GM18870 (cell line): Measurements from ENCODE around the gene CNGB1.
"Not testable (repeated sequence)": the region's sequence is repeated elsewhere in the genome, so short reads cannot be mapped to it uniquely, and the experiment has no call there.

Experiments used
- ATAC-seq: cut with Tn5 transposase; IDR thresholded peaks from one replicate; pipeline ENCODE4 v1.9.1; 2021; ENCODE audit warnings: moderate library complexity; ENCODE audit not compliant: unreplicated experiment

CNGB1 gene

GRCh38 chr16:57997528-57998265 is 26.8 kb upstream of the CNGB1 start:
- no peak for ATAC-seq

DNA sequence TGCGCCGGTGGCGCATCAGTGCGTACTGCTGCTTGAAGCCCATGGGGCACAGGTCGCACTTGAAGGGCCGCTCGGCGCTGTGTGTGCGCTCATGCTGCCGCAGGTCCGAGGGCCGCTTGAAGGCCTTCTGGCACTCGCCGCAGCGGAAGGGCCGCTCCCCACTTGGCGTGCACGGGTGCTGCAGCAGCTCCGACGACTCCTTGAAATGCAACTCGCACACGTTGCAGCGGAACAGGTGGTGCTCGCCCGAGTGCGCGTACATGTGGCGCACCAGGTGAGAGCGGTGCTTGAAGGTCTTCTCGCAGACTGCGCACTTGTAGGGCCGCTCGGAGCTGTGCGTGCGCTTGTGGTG is 26.2 kb upstream of the CNGB1 start:
- ATAC-seq = no peak

- ATAC-seq = no peak
Measured at GRCh38 chr16:57996406-57997175, 25.7 kb upstream of the CNGB1 start.

- no peak for ATAC-seq
Measured at GRCh38 chr16:57995721-57996405, 24.9 kb upstream of the CNGB1 start.

GRCh38 chr16:57994778-57995177 is 23.9 kb upstream of the CNGB1 start:
- no peak for ATAC-seq

DNA sequence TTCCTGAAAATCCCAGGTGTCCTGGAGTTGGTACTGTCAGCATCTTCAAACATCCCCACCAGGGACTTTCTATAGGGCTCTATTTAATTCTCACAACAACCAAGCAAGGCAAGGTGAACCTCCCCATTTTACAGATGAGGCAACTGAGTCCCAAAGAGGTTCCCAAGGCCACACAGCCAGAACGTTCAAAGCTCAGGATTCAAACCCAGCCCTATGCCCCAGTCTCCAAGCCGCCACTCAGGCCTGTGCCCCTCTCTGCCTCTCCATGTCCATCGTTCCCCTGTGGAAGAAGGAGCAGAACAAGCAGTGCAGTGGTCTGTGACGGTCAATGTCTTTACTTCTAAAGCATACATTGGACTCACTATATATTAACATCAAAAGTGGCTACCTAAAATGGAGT is 23.4 kb upstream of the CNGB1 start:
- no peak for ATAC-seq

DNA sequence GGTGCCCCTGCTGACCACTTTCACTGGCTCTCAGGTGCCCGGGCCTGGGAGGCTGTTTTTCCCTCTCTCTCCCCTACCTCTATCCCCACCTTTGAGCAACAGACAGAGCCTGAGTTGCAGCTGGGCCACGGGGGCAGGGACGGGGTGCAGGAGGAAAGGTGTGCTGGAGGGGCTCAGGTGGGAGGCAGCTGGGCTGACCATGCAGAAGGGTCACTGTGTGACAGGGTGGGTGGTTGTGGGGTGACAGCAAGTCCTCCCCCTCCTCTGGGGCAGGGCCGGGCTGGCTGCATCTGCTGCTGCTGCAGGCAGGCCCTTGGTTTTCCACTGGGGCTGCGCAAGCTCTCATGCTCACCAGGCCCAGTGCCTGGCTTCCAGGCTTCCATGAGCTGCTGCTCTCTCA is 23.0 kb upstream of the CNGB1 start:
- ATAC-seq = no peak

DNA sequence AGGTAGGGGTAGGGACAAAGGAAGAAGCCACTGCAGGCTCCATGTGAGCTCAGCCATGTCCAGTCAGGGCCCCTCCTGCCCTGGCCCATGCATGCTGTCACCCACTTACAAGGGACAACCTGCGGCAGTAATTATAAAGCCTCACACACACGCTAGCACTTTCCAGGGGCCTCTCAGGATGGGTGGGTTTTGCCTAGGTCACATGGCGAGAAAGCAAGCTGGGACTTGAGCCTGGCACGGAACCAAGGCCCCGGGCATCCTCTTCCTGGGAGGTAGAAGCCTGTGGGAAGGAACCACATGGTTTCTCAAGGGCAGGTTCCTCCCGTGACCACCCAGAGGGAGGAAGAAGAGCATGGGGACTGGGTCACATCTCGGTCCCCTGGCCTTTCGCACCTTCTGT is 22.5 kb upstream of the CNGB1 start:
- ATAC-seq = no peak

DNA sequence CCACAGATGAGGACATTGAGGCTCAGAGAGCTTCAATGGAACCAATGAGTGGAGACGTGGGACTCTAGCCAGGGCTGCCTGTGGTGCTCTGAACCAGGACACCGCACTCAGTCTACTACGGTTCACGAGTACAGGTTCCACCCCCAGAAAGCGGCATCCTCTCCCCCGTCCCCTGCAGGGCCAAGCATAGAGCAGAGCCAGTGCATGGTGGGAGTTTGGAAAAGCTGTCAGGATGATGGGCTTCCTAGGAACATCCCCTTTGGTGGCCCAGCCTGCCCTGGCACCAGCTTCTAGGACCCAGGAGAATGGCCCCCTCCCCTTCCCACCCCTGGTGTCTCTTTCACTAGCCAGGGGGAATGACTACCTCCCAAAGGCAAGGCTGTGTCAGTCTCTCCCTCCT is 21.2 kb upstream of the CNGB1 start:
- ATAC-seq = no peak

DNA sequence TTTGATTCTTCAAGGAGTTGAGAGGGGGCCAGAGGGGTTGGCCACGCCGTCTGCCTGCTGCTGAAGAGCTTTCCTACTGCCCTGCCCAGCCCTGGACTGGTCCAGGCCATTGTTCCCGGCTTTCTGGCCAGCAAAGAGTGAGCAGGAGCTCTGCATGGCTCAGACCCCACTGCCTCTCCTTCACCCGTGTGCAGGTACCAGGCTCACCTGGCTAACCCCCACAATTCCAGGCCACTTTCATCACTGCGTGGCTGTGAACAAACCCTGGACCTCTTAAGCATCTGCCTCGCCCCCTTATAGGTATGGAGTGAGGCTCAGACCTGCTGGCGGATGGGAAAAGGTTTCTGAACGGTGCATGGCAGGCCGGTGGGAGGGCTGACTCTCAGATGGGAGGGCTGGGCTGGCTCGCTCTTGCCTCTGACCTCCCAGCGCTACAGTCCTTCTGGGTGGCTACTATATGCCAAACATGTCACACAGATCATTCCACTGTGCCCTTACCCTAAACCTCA is 20.7 kb upstream of the CNGB1 start:
- ATAC-seq = no peak

- no peak for ATAC-seq
Measured at GRCh38 chr16:57988929-57989328, 18.0 kb upstream of the CNGB1 start.

- ATAC-seq = no peak
Measured at GRCh38 chr16:57987441-57988177, 16.7 kb upstream of the CNGB1 start.

- no peak for ATAC-seq
Measured at GRCh38 chr16:57986196-57986595, 15.3 kb upstream of the CNGB1 start.

- no peak for ATAC-seq
Measured at GRCh38 chr16:57985204-57986181, 14.6 kb upstream of the CNGB1 start.

- ATAC-seq = no peak
Measured at GRCh38 chr16:57984443-57985203, 13.7 kb upstream of the CNGB1 start.

- ATAC-seq = no peak
Measured at GRCh38 chr16:57982385-57982784, 11.5 kb upstream of the CNGB1 start.

DNA sequence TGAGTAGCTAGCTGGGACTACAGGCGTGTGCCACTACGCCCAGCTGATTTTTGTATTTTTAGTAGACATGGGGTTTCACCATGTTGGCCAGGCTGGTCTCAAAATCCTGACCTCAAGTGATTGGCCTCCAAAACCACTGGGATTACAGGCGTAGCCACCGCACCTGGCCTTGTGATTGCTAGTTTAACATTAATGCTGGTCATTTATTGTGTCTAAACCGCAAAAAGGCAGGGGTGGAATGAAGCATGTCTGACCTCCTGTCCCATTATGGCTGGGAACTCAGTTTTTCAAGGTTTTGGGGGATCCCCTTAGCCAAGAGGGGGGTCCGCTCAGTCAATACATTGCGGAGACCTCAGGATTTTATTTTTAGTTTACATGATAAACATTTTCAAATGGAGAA is 10.7 kb upstream of the CNGB1 start:
- no peak for ATAC-seq

DNA sequence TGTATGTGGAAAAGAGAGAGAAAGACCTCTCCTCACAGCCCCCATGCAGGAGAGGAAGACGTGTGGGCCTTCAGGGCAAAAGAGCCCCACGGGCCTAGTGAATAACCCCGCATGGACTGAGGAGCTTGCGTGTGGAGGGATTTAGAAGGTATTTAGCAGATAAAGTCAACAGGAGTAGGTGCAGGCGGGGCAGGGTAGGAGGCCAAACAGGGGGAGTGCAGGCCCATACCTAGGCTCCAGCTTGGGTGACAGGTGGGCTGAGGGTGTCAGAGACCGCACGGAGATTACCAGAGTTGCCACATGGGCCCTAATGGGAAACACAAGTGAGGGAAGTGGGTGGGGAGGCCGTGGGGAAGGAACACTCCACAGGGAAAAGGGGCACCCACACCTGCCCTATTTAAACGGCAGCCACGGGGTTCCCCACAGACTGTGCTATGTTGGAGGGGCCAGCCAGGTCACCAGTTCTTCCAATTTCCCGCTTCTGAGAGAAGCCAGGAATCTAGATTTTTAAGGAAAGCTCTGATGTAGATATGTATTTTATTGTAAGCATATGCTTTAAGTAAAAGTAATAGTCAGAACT is 8.2 kb upstream of the CNGB1 start:
- no peak for ATAC-seq

- ATAC-seq = not testable (repeated sequence)
Measured at GRCh38 chr16:57978070-57978465, 7.1 kb upstream of the CNGB1 start.
